PC-9 (cell line): Measurements from ENCODE around the gene IRF5.

Experiments
- EZH2 ChIP-seq: fragments of 200-600 bp; sonication (generic); IDR thresholded peaks from 2 replicates; pipeline ENCODE4 v1.8.0; 2017; ENCODE audit warnings: antibody characterized with exemption, low read depth
- TF ChIP-seq, protein P1 (sequence below): fragments of 200-600 bp; sonication (generic); conservative IDR thresholded peaks from 2 replicates; pipeline ENCODE4 v1.6.1; 2017; ENCODE audit warnings: mixed run types, antibody characterized with exemption, mild to moderate bottlenecking, moderate library complexity

- TF ChIP-seq, protein P1, sequence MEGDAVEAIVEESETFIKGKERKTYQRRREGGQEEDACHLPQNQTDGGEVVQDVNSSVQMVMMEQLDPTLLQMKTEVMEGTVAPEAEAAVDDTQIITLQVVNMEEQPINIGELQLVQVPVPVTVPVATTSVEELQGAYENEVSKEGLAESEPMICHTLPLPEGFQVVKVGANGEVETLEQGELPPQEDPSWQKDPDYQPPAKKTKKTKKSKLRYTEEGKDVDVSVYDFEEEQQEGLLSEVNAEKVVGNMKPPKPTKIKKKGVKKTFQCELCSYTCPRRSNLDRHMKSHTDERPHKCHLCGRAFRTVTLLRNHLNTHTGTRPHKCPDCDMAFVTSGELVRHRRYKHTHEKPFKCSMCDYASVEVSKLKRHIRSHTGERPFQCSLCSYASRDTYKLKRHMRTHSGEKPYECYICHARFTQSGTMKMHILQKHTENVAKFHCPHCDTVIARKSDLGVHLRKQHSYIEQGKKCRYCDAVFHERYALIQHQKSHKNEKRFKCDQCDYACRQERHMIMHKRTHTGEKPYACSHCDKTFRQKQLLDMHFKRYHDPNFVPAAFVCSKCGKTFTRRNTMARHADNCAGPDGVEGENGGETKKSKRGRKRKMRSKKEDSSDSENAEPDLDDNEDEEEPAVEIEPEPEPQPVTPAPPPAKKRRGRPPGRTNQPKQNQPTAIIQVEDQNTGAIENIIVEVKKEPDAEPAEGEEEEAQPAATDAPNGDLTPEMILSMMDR = no peak
- TF ChIP-seq EZH2 = no peak
These were observed 3.7 kb downstream of the IRF5 start for GRCh38 chr7:128941323-128941890.
